WERI-Rb-1 (cell line): ENCODE results near the gene IGF2.

Experiments used
- DNase-seq: peaks from one replicate; pipeline ENCODE4 v3.0.0-alpha.2; 2020
- H3K27ac ChIP-seq: fragments of 250-450 bp; sonication (Bioruptor Pico); 2 replicates; pipeline ENCODE4 v1.5.1; 2020; ENCODE audit warnings: mild to moderate bottlenecking, moderate library complexity
- H3K27me3 ChIP-seq: fragments of 250-450 bp; sonication (Bioruptor Pico); 2 replicates; pipeline ENCODE4 v1.5.1; 2021; ENCODE audit warnings: mild to moderate bottlenecking, low read depth, moderate library complexity; ENCODE audit not compliant: insufficient read depth, severe bottlenecking
- H3K36me3 ChIP-seq: fragments of 250-450 bp; sonication (Bioruptor Pico); 2 replicates; pipeline ENCODE4 v1.5.1; 2020; ENCODE audit warnings: mild to moderate bottlenecking, moderate library complexity
- H3K4me3 ChIP-seq: 2 replicates; pipeline ENCODE4 v1.5.1; 2011; ENCODE audit warnings: low read depth, mild to moderate bottlenecking, control low read depth, low read length
- H3K9me3 ChIP-seq: fragments of 250-450 bp; sonication (Bioruptor Pico); 2 replicates; pipeline ENCODE4 v1.5.1; 2021; ENCODE audit warnings: mild to moderate bottlenecking, moderate library complexity; ENCODE audit not compliant: severe bottlenecking
- CTCF ChIP-seq: IDR thresholded peaks from 2 replicates; pipeline ENCODE4 v1.5.1; 2011; ENCODE audit warnings: low read depth, mild to moderate bottlenecking, control low read depth, inconsistent platforms, low read length

IGF2 gene

GRCh38 chr11:2109541-2110019 is 29.6 kb downstream of the IGF2 start:
- no peak for TF ChIP-seq CTCF
- no peak for DNase-seq
- Histone ChIP-seq H3K36me3 (no peaks in the 10 kb centered on the region), H3K9me3 (no peaks in the 10 kb centered on the region), H3K4me3 (no peak overlapping the region), H3K27ac (no peak overlapping the region), H3K27me3 (peaks cover 91% of the 10 kb centered on the region)

- DNase-seq = no peak
- Histone ChIP-seq H3K36me3 (no peaks in the 10 kb centered on the region), H3K9me3 (no peaks in the 10 kb centered on the region), H3K4me3 (no peak overlapping the region), H3K27ac (no peak overlapping the region), H3K27me3 (peaks cover 91% of the 10 kb centered on the region)
- TF ChIP-seq CTCF = no peak
Measured at GRCh38 chr11:2108675-2109491, 30.3 kb downstream of the IGF2 start.

- no peak for TF ChIP-seq CTCF
- no peak for DNase-seq
- H3K27ac ChIP-seq = no peak overlapping the region
- H3K27me3 ChIP-seq = peaks cover 91% of the 10 kb centered on the region
- no peaks in the 10 kb centered on the region for H3K9me3 ChIP-seq
- no peaks in the 10 kb centered on the region for H3K36me3 ChIP-seq
- no peak overlapping the region for H3K4me3 ChIP-seq
Measured at GRCh38 chr11:2107941-2108630, 31.1 kb downstream of the IGF2 start.

- Histone ChIP-seq H3K4me3 (no peak overlapping the region), H3K27ac (no peak overlapping the region), H3K27me3 (peaks cover 94% of the 10 kb centered on the region), H3K36me3 (no peaks in the 10 kb centered on the region), H3K9me3 (no peaks in the 10 kb centered on the region)
- TF ChIP-seq CTCF = no peak
- no peak for DNase-seq
Measured at GRCh38 chr11:2107521-2107920, 31.7 kb downstream of the IGF2 start.

GRCh38 chr11:2106583-2107209 is 32.5 kb downstream of the IGF2 start:
- H3K4me3 ChIP-seq = no peak overlapping the region
- H3K9me3 ChIP-seq = no peaks in the 10 kb centered on the region
- peaks cover 94% of the 10 kb centered on the region for H3K27me3 ChIP-seq
- no peak for DNase-seq
- no peaks in the 10 kb centered on the region for H3K36me3 ChIP-seq
- H3K27ac ChIP-seq = no peak overlapping the region
- no peak for TF ChIP-seq CTCF
